Stimulated activated CD4-positive, alpha-beta T cell treated with anti-CD3 and anti-CD28 coated beads, Interleukin-15, amount 100 ng/mL, for 48 hours (primary cell): ENCODE data around the gene S1PR4.
A peak's percentile ranks its signal among the peaks of the same experiment; 100 is the strongest.
"Not testable (repeated sequence)": the region's sequence is repeated elsewhere in the genome, so short reads cannot be mapped to it uniquely, and the experiment has no call there.

Source experiments
- DNase-seq, 2 donors: peaks; one replicate each; pipeline ENCODE4 v3.0.0-alpha.2; 2020; ENCODE audit warnings: low read depth in 2 of 2

S1PR4 gene

GRCh38 chr19:3220576-3220975 lies 42.0 kb downstream of the S1PR4 start:
- DNase-seq: no peak

DNA sequence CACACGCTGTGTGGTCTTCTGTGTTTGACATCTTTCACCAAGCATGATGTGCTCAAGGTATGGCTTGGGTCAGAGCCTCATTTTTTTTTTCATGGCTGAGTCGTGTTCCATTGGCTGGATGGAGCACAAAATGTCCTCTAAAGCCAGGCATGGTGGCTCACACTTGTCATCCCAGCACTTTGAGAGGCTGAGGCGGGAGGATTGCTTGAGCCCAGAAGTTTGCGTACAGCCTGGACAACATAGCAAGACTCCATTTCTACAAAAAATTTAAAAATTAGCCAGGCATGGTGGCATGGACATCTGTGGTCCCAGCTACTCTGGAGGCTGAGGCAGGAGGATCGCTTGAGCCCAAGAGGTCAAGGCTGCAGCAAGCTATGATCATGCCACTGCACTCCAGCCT lies 43.0 kb downstream of the S1PR4 start:
- not testable (repeated sequence) for DNase-seq

DNA sequence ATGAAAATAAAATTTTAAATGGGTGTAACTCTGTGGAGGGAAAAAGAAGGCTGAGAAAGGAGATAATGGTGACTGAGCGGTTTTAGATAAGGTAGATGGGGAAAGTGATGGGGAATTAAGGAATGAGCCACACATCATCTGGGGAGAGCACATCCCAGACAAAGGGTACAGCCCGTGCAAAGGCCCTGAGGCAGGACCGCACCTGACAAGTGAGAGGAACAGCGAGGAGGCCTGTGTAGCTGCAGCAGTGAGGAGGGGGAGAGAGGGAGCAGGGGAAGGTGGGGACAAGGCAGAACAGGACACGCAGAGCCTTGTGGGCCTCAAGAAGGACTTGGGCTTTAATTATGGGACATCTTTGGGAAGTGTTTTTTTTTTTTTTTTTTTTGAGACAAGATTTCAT lies 44.1 kb downstream of the S1PR4 start:
- no peak for DNase-seq

- peak in 1 of 2 donors; percentile 40 for DNase-seq
Observed at GRCh38 chr19:3224346-3225168, 46.0 kb downstream of the S1PR4 start, which contains the start of gene CELF5. CELF5 (plus strand) TSS chr19:3224661; CDS start chr19:3224740, 79 bp downstream.

GRCh38 chr19:3225169-3225485 lies 46.6 kb downstream of the S1PR4 start:
- DNase-seq: no peak

DNA sequence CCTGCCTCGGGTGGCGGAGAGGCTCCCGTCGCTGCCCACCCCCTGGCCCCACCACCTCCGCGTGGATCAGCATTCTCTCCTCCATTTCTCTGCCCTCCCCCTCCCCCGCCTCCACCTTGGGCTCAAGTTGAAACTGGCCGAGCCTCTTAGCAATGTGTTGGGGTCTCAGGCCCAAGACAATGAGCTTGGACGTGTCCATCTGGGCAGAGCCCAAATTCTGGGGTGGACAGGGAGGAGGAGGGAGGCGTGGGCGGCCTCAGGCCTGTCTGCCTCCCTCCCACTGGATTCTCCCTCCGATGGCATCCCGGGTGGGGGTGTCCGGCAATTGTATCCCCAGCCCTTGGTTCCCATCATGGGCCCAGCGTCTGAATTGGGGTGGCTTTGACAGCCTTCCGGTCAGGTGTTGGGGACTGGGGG lies 47.1 kb downstream of the S1PR4 start:
- no peak for DNase-seq

- DNase-seq: no peak
Observed at GRCh38 chr19:3227054-3227626, 48.6 kb downstream of the S1PR4 start.

GRCh38 chr19:3229346-3229743 lies 50.8 kb downstream of the S1PR4 start:
- DNase-seq: no peak
